ENCODE results near the gene ANO7.

DNA sequence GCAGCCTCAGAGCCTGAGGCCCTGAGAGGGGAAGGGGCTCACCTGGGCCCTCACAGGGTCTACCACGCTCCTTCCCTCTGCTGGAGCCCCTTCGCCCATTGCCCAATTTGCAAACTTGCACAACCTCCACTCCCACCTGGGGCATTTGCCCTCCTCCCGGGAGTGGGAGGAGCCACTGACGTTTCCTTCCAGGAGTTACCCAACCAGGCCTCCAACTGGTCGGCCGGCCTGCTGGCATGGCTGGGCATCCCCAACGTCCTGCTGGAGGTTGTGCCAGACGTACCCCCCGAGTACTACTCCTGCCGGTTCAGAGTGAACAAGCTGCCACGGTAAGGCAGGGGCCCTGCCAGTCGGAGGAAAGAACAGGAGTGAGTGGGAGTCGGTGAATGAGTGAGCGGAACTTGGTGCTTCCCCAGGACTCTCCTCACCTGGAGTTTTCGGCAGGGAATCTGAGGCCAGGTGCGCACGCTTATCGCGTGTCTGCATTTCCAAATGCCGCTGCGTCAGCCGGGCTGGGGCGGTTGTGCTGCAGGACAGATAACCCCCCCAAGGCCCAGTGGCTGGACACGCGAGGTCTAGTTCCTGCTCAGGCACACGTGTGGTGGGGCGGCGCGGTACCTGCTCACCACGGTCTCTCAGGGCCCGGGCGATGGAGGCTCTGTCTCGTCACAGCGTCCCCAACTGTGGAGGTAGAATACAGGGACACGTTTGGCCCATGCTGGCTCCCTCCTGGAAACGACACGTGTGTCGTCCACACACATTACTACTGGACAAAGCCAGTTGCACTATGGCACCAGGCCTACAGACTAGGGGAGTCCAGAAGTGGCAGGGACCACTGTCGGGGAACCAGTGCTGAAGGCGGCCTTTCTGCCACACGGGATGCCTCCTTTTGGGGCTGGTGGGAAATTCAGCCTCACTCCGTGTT is 11.7 kb downstream of the ANO7 start:
- TF ChIP-seq, protein P1, sequence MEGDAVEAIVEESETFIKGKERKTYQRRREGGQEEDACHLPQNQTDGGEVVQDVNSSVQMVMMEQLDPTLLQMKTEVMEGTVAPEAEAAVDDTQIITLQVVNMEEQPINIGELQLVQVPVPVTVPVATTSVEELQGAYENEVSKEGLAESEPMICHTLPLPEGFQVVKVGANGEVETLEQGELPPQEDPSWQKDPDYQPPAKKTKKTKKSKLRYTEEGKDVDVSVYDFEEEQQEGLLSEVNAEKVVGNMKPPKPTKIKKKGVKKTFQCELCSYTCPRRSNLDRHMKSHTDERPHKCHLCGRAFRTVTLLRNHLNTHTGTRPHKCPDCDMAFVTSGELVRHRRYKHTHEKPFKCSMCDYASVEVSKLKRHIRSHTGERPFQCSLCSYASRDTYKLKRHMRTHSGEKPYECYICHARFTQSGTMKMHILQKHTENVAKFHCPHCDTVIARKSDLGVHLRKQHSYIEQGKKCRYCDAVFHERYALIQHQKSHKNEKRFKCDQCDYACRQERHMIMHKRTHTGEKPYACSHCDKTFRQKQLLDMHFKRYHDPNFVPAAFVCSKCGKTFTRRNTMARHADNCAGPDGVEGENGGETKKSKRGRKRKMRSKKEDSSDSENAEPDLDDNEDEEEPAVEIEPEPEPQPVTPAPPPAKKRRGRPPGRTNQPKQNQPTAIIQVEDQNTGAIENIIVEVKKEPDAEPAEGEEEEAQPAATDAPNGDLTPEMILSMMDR (IDR thresholded peaks at IDR 0.05): no peak
- no peak for TF ChIP-seq SIN3A (IDR thresholded peaks at IDR 0.05; ENCODE audit: borderline replicate concordance, insufficient read depth, low read depth, low read length)
- TF ChIP-seq POLR2AphosphoS5 (IDR thresholded peaks at IDR 0.05; ENCODE audit: low read depth, low read length): no peak
- TF ChIP-seq, protein P2, sequence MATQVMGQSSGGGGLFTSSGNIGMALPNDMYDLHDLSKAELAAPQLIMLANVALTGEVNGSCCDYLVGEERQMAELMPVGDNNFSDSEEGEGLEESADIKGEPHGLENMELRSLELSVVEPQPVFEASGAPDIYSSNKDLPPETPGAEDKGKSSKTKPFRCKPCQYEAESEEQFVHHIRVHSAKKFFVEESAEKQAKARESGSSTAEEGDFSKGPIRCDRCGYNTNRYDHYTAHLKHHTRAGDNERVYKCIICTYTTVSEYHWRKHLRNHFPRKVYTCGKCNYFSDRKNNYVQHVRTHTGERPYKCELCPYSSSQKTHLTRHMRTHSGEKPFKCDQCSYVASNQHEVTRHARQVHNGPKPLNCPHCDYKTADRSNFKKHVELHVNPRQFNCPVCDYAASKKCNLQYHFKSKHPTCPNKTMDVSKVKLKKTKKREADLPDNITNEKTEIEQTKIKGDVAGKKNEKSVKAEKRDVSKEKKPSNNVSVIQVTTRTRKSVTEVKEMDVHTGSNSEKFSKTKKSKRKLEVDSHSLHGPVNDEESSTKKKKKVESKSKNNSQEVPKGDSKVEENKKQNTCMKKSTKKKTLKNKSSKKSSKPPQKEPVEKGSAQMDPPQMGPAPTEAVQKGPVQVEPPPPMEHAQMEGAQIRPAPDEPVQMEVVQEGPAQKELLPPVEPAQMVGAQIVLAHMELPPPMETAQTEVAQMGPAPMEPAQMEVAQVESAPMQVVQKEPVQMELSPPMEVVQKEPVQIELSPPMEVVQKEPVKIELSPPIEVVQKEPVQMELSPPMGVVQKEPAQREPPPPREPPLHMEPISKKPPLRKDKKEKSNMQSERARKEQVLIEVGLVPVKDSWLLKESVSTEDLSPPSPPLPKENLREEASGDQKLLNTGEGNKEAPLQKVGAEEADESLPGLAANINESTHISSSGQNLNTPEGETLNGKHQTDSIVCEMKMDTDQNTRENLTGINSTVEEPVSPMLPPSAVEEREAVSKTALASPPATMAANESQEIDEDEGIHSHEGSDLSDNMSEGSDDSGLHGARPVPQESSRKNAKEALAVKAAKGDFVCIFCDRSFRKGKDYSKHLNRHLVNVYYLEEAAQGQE (IDR thresholded peaks at IDR 0.05; ENCODE audit: insufficient read depth in 1 of 2, low read depth in 2 of 2, low read length in 1 of 2): no peak
